GM18511 (cell line): ENCODE results near the gene SH2D1A.
"Not testable (repeated sequence)": the region's sequence is repeated elsewhere in the genome, so short reads cannot be mapped to it uniquely, and the experiment has no call there.

Experiments used
- ATAC-seq: cut with Tn5 transposase; IDR thresholded peaks from one replicate; pipeline ENCODE4 v1.9.1; 2021; ENCODE audit warnings: mild to moderate bottlenecking, moderate library complexity; ENCODE audit not compliant: unreplicated experiment

SH2D1A gene

GRCh38 chrX:124346117-124346876, at the start of gene SH2D1A:
Gene SH2D1A (plus strand): TSS chrX:124346563. CDS start chrX:124346643, 80 bp downstream.
- ATAC-seq: no peak

- not testable (repeated sequence) for ATAC-seq
Measured at GRCh38 chrX:124299323-124299722, 47.0 kb upstream of the SH2D1A start.

GRCh38 chrX:124300405-124300804, 46.0 kb upstream of the SH2D1A start:
- ATAC-seq: no peak

- no peak for ATAC-seq
Measured at GRCh38 chrX:124307253-124307907, 39.0 kb upstream of the SH2D1A start.

GRCh38 chrX:124325732-124326131, 20.6 kb upstream of the SH2D1A start:
- no peak for ATAC-seq

- ATAC-seq: no peak
Measured at GRCh38 chrX:124328765-124329164, 17.6 kb upstream of the SH2D1A start.

- no peak for ATAC-seq
Measured at GRCh38 chrX:124332481-124333424, 13.6 kb upstream of the SH2D1A start, which contains the start of gene TEX13D. Gene TEX13D (plus strand): TSS chrX:124332660. CDS start chrX:124332918, 258 bp downstream.

- peak; percentile 62 for ATAC-seq
Measured at GRCh38 chrX:124333862-124334261, 12.5 kb upstream of the SH2D1A start.

GRCh38 chrX:124334555-124334954, 11.8 kb upstream of the SH2D1A start:
- ATAC-seq: not testable (repeated sequence)

- no peak for ATAC-seq
Measured at GRCh38 chrX:124335598-124335997, 10.8 kb upstream of the SH2D1A start.

- no peak for ATAC-seq
Measured at GRCh38 chrX:124337916-124338315, 8.4 kb upstream of the SH2D1A start.

GRCh38 chrX:124338733-124339514, 7.4 kb upstream of the SH2D1A start:
- ATAC-seq: no peak

- ATAC-seq: no peak
Measured at GRCh38 chrX:124341396-124342132, 4.8 kb upstream of the SH2D1A start.

- no peak for ATAC-seq
Measured at GRCh38 chrX:124342174-124342867, 4.0 kb upstream of the SH2D1A start.

- no peak for ATAC-seq
Measured at GRCh38 chrX:124343016-124343415, 3.3 kb upstream of the SH2D1A start.

- no peak for ATAC-seq
Measured at GRCh38 chrX:124344246-124344645, 2.1 kb upstream of the SH2D1A start.

GRCh38 chrX:124346877-124347241, 496 bp downstream of the SH2D1A start:
- ATAC-seq: no peak

- no peak for ATAC-seq
Measured at GRCh38 chrX:124347242-124347641, 879 bp downstream of the SH2D1A start.

GRCh38 chrX:124348182-124348581, 1.8 kb downstream of the SH2D1A start:
- ATAC-seq: no peak
